GM13976 (cell line): Measurements from ENCODE around the gene PROSER3.

Source experiments
- DNase-seq: peaks from one replicate; pipeline ENCODE4 v3.0.0; 2012; ENCODE audit warnings: low spot score
- CTCF ChIP-seq: IDR thresholded peaks from 2 replicates; pipeline ENCODE4 v1.5.1; 2012; ENCODE audit warnings: borderline replicate concordance, mild to moderate bottlenecking; ENCODE audit not compliant: insufficient read depth; ENCODE audit errors: extremely low read depth, missing control alignments, control extremely low read depth
- in situ Hi-C: fragments of 300-500 bp; cut with MboI; formaldehyde crosslinking; loops from one replicate; pipeline ENCODE4 v1.12.0; 2022; ENCODE audit warnings: low sequenced_read_pairs, mixed read lengths, inconsistent platforms; ENCODE audit not compliant: unreplicated experiment

PROSER3 gene

DNA sequence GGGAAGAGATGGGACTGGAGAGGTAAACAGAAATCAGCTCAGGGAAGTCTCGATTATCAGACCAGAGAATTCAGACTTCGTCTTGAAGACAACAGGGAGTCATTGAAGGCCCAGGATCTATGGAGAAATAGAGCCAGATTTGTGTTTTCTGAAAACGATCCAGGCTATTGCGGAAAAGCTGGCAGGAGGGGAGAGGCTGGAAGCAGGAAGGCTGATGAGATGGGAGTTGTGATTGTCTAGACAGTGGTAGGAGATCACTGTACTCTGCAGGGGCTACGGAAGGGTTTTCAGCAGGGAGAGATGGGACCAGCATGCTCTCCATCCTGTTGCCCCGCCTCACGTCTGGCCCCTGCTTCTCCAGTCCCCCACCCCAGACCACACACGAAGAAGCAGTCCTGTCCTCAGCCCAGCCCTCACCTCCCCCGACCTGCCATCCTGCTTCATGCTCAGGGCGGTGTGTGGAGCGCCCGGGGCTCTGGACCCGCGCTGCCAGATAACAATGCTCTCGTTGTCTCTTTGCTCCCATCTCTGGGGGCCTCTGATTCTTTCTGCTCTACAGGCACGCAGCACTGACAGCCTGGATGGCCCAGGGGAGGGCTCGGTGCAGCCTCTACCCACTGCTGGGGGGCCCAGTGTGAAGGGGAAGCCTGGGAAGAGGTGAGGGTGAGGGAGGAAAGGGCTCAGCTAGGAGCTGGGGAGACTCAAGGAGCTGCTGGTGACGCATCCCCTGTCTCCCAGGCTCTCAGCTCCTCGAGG lies 19.3 kb downstream of the PROSER3 start:
- TF ChIP-seq CTCF = no peak
- in situ Hi-C loops = no loop called here
- DNase-seq = no peak

DNA sequence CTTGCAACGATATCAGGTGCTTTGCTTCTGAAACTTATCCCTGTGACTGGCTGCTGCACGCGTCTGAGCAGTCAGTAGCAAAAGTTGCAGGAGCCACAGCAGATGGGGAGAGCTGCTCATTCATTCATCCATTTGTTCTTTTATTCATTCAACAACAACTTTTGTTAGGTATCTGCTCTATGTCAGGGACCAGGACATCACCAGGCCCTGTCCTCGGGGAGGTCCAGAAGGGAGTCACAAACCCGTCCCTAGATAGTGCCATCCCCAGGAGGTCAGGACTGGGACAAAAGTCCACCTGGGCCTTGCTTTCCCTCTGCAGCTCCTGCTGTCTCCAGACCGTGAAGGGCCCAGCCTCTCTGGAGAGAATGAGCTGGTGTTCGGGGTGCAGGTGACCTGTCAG lies 20.0 kb downstream of the PROSER3 start:
- in situ Hi-C loops = no loop called here
- no peak for DNase-seq
- no peak for TF ChIP-seq CTCF

DNA sequence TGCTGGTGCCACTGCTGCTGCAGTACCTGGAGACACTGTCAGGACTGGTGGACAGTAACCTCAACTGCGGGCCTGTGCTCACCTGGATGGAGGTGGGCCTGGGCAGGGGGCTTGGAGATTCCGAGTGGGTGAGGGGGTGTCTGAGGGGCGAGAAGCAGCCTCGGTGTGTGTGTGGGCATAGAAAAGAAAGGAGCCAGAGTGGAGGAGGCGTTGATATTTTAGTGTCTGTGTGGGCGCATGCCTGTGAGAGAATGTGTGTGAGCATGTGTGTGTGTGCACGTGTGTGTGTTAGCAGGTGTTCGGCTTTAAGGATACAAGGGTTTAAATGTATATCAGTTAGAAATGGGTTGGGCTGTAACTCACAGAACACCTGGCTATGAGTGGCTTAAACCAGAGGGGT lies 21.1 kb downstream of the PROSER3 start:
- DNase-seq = no peak
- in situ Hi-C loops = no loop called here
- TF ChIP-seq CTCF = no peak

DNA sequence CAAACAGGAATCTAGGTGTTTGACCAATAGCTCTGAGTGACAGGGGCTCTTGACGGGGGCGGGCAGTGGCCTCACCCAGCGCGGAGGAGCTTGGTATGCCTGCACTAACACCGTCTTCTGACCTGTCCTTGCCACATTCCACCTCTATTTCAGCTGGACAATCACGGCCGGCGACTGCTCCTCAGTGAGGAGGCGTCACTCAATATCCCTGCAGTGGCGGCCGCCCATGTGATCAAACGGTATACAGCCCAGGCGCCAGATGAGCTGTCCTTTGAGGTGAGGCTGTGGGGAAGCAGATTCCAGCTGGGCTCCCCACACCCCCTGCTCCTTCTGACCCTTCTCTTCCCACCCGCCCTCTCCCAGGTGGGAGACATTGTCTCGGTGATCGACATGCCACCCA lies 22.1 kb downstream of the PROSER3 start:
- DNase-seq = no peak
- in situ Hi-C loops = no loop called here
- no peak for TF ChIP-seq CTCF

GRCh38 chr19:35780717-35781116 lies 22.7 kb downstream of the PROSER3 start:
- in situ Hi-C loops = no loop called here
- TF ChIP-seq CTCF = no peak
- DNase-seq = no peak

GRCh38 chr19:35781650-35782049 lies 23.7 kb downstream of the PROSER3 start:
- no peak for DNase-seq
- in situ Hi-C loops = no loop called here
- no peak for TF ChIP-seq CTCF

DNA sequence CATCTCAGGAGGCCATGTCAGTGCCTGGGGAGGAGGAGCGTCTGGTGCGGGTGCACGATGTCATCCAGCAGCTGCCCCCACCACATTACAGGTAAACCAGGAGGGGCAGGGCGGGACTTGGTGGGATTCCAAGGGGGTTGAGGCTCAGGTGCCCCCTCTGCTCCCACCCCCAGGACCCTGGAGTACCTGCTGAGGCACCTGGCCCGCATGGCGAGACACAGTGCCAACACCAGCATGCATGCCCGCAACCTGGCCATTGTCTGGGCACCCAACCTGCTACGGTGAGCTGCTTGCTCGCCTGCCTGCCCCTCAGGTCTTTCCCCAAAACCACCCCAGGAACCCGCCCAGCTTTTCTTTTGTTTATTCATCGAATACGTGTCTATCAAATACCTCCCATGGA lies 24.6 kb downstream of the PROSER3 start:
- no peak for DNase-seq
- in situ Hi-C loops = no loop called here
- no peak for TF ChIP-seq CTCF
